Muscle layer of colon (tissue), 2 donors: Measurements from ENCODE around the gene ENTPD7.

Experiments
- H3K27ac ChIP-seq: one replicate; pipeline ENCODE4 v1.7.0; 2013; ENCODE audit warnings: low read depth, mild to moderate bottlenecking, low read length, moderate library complexity
- H3K27me3 ChIP-seq, 2 donors: one replicate each; pipeline ENCODE4 v1.7.0; 2013; ENCODE audit warnings: low read length in 2 of 2, mild to moderate bottlenecking in 2 of 2; ENCODE audit not compliant: insufficient read depth in 2 of 2, control insufficient read depth in 1 of 2
- H3K36me3 ChIP-seq: one replicate; pipeline ENCODE4 v1.7.0; 2013; ENCODE audit warnings: mild to moderate bottlenecking, low read length; ENCODE audit not compliant: insufficient read depth
- H3K4me1 ChIP-seq: one replicate; pipeline ENCODE4 v1.7.0; 2013; ENCODE audit warnings: mild to moderate bottlenecking, low read length; ENCODE audit not compliant: insufficient read depth
- H3K4me3 ChIP-seq, 2 donors: one replicate each; pipeline ENCODE4 v1.7.0; 2013; ENCODE audit warnings: low read length in 2 of 2, low read depth in 1 of 2, mild to moderate bottlenecking in 1 of 2, moderate library complexity in 1 of 2
- H3K9ac ChIP-seq: one replicate; pipeline ENCODE4 v1.7.0; 2013; ENCODE audit warnings: low read length
- H3K9me3 ChIP-seq: one replicate; pipeline ENCODE4 v1.7.0; 2013; ENCODE audit warnings: mild to moderate bottlenecking, low read length
- donor health status: abdominal sarcoma.
- donor health status: Adenocarcinoma of cecum.

Gene ENTPD7

GRCh38 chr10:99754670-99755069 lies 95.4 kb downstream of the ENTPD7 start:
- no peaks in the 10 kb centered on the region for H3K27me3 ChIP-seq
- no peak overlapping the region for H3K27ac ChIP-seq
- no peaks in the 10 kb centered on the region for H3K9me3 ChIP-seq
- peaks cover 28% of the 10 kb centered on the region for H3K36me3 ChIP-seq
- no peak overlapping the region for H3K4me3 ChIP-seq
- H3K9ac ChIP-seq = no peak overlapping the region
- no peaks in the 10 kb centered on the region for H3K4me1 ChIP-seq
